Ishikawa (cell line): ENCODE measurements around the gene MYO15A.

Source experiments
- CREB1 ChIP-seq: IDR thresholded peaks from 2 replicates; pipeline ENCODE4 v1.6.1; 2012; ENCODE audit warnings: low read depth
- EP300 ChIP-seq: IDR thresholded peaks from 2 replicates; pipeline ENCODE4 v1.6.1; 2012; ENCODE audit warnings: borderline replicate concordance
- FOXM1 ChIP-seq: IDR thresholded peaks from 2 replicates; pipeline ENCODE4 v1.6.1; 2012; ENCODE audit warnings: low read depth, borderline replicate concordance
- MAX ChIP-seq: IDR thresholded peaks from 2 replicates; pipeline ENCODE4 v1.6.1; 2012
- NFIC ChIP-seq: IDR thresholded peaks from 2 replicates; pipeline ENCODE4 v1.6.1; 2012
- RAD21 ChIP-seq: IDR thresholded peaks from 2 replicates; pipeline ENCODE4 v1.6.1; 2012; ENCODE audit warnings: low read depth
- REST ChIP-seq: IDR thresholded peaks from 2 replicates; pipeline ENCODE4 v1.6.1; 2012; ENCODE audit warnings: low read depth, mild to moderate bottlenecking
- TCF12 ChIP-seq: IDR thresholded peaks from 2 replicates; pipeline ENCODE4 v1.6.1; 2012; ENCODE audit warnings: low read depth
- TEAD4 ChIP-seq: IDR thresholded peaks from 2 replicates; pipeline ENCODE4 v1.6.1; 2012
- USF1 ChIP-seq: IDR thresholded peaks from 2 replicates; pipeline ENCODE4 v1.6.1; 2012
- YY1 ChIP-seq: IDR thresholded peaks from 2 replicates; pipeline ENCODE4 v1.6.1; 2012; ENCODE audit warnings: low read depth
- ZBTB7A ChIP-seq: IDR thresholded peaks from 2 replicates; pipeline ENCODE4 v1.6.1; 2012; ENCODE audit warnings: low read depth

- TF ChIP-seq REST (no peak), CREB1 (no peak), TEAD4 (no peak), MAX (no peak), NFIC (no peak), TCF12 (no peak), FOXM1 (no peak), RAD21 (no peak), EP300 (no peak), USF1 (no peak), ZBTB7A (no peak), YY1 (no peak)
Observed at GRCh38 chr17:18160128-18160856, 51.7 kb downstream of the MYO15A start.
